GM12875 (cell line): ENCODE measurements around the gene CAB39.

Experiments
- H3K4me3 ChIP-seq: one replicate; pipeline ENCODE4 v1.5.1; 2011; ENCODE audit warnings: low read depth, low read length, control low read depth
- CTCF ChIP-seq: IDR thresholded peaks from 2 replicates; pipeline ENCODE4 v1.5.1; 2011; ENCODE audit warnings: low read depth, mild to moderate bottlenecking, control low read depth, inconsistent platforms, low read length, moderate library complexity, borderline replicate concordance; ENCODE audit not compliant: insufficient read depth

Gene CAB39

GRCh38 chr2:230807729-230808128, 95.1 kb downstream of the CAB39 start:
- no peak for TF ChIP-seq CTCF
- H3K4me3 ChIP-seq = no peak overlapping the region

DNA sequence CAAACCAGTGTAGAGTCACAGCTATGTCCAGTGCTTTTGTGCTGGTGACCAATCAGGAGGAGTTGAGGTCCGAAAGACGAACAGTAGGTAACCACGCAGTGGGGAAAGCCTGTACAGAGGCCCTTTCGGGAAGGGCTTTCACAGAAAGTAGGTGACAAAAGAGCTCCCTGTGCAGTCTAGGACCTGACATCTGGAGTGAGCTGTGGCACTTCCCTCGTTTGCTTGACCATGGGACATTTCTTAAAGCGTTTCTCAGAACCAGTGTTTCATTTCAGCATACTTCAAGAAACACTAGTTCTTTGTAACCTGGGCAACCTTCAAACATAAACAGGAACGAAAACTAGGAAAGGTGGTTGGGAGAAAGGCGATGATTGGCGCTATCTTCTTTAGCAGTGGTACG, 96.4 kb downstream of the CAB39 start:
- TF ChIP-seq CTCF = no peak
- no peak overlapping the region for H3K4me3 ChIP-seq

DNA sequence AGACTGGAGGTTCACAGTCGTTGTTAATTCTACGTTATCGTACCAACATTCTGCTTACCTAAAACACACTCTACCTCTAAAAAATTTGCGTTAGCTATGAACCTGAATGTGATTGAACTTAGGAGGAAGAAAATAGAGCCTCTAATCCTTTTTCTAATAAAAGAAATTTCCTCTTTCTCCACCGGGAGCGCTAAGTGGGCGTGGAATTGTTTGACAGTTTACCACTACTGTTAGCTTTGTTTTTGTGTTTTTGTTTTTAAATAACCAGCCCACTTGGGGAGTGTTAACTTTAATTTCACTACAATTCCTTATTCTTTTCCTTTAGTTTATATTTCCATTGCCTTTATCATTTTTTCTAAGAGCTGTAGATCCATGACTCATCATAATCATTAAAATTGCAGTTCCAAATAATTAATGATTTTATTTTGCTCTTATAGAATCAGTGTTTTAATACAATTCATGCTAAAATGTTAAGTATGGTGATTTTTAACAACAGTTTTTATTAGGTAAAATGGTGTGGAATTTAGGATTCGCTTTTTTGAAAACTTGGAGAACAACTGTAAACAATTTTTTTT, 97.1 kb downstream of the CAB39 start:
- TF ChIP-seq CTCF = peak; percentile 29; the same call in 1 of the 2 replicates
- no peak overlapping the region for H3K4me3 ChIP-seq

DNA sequence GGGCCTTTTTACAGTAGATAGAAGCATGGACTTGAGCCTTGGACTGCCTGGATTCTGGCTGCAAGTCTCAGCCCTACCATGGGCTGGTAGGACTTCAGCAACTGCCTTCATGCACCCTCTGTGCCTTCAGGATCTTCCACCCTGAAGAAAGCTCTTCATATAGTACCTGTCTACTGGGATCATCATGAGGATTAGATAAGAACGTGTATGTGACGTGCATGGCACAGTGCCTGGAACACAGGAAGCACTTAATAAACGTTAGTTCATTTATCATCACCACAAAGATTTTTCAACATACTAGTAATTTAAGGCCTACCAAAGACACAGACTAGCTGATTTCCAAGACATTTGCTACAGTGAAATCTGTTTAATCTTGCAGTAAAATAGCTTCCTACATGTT, 98.9 kb downstream of the CAB39 start:
- no peak for TF ChIP-seq CTCF
- no peak overlapping the region for H3K4me3 ChIP-seq

- H3K4me3 ChIP-seq = no peak overlapping the region
- TF ChIP-seq CTCF = no peak
Observed at GRCh38 chr2:230812033-230812432, 99.4 kb downstream of the CAB39 start.

DNA sequence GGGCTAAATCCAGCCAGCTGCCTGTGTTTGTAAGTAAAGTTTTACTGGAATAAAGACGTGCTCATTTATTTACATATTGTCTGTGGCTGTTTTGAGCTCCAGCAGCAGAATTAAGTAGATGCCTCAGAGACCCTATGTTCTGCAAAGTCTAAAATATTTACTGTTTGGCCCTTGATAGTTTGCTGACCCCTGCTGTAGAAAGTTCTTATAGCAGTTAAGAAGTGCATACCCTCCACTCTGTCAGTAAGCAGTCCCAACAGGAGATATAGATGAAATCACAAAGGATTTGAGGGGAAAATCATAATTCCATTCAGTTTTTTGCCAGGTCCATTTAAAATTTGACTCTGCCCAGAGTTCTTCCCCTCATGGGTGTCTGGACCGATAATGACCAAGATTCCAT, 102.0 kb downstream of the CAB39 start:
- no peak overlapping the region for H3K4me3 ChIP-seq
- TF ChIP-seq CTCF = peak; percentile 39; the same call in 1 of the 2 replicates

- TF ChIP-seq CTCF = no peak
- no peak overlapping the region for H3K4me3 ChIP-seq
Observed at GRCh38 chr2:230815088-230815487, 102.4 kb downstream of the CAB39 start.
